HG03558 (cell line): Measurements from ENCODE around the gene PRR29.

ENCODE experiments used
- ATAC-seq: cut with Tn5 transposase; IDR thresholded peaks from one replicate; pipeline ENCODE4 v1.9.1; 2021; ENCODE audit warnings: moderate number of reproducible peaks; ENCODE audit not compliant: unreplicated experiment; ENCODE audit errors: extremely low read depth

Gene PRR29

DNA sequence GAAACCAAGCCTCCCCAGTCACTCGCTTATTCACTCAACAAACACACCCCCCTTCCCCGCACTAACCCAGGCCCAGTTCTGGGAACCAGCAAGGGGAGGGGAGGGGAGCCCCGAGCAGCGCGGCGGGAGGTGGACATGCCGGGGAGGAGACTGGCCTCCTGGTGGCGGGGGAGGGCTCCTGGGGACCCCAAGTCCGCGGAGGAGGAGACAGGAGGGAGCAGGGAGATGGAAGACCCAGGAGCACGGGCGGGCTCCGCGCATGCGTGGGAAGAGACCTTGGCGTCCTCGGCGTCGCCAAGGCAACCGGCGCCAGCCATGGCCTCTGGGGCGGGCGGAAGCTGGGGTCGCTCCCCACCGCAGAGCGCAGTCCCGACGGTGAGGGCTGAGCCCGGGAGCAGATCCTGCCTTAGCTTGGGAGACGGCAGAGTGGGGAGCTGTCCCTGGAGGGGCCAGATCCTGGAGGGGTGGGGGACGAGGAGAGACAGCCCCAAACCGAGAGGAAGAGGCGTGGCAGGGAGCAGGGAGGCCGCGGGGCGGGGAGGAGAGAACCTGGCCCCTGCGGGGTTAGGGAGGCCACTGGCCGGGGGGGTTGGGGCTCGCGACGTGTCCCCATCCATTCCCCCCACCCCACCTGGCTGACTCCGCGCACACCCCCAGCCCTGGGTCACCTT is at the start of gene PRR29:
PRR29 (plus strand) TSS at position 302 of the 671 bp plus-strand sequence; CDS start at position 316, 14 bp downstream.
- ATAC-seq: no peak

DNA sequence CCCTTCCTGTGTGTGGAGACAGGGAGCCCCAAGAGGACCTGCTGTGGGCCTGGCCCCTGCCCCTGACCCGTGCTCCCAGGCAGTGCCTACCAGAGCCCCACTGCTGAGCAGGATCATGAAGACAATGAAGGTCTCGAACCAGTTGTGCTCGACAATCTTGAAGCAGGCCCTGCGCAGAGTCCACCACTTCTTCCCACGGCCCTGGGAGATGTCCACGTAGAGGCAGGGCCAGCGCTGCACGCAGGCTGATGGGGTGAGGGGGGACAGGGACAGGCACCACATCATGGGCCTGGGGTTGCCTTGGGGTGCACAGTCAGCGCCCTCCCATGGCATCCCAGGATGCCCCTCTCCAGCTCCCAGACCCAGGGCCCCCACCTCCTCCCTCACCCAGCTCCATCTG is 49.6 kb upstream of the PRR29 start:
- no peak for ATAC-seq

- ATAC-seq: no peak
Measured at GRCh38 chr17:63949576-63950250, 48.4 kb upstream of the PRR29 start.

- no peak for ATAC-seq
Measured at GRCh38 chr17:63950940-63951907, 46.9 kb upstream of the PRR29 start.

DNA sequence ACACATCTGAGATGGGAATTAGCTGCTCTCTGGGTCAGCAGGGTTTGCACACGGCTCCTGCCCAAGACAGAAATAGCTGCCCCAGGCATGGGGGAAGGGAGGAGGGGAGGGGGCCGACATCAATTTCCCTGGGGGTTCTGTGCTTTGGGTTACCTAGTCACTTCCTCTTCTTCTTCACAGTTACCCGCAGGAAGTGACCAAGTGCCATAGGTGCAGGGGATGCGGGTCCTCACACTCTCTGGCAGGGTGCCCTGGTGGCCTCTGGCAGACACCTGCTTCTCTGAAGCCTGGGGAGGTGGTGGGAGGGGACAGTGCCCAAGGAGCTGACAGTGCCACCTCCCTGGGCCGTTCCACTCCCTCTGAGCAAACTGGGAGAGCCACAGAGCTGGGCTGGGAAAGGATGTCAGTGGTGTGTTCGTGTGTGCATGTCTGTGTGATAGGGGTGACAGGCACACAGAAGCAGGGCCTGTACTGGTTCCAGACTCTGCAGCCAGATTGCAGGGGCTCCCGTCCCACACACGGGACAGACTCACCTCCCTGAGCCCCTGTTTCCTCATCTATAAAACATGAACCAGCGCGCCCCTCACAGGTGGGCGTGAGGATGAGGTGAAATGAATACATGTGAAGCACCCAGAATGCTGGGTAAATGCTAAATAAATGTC is 43.6 kb upstream of the PRR29 start:
- no peak for ATAC-seq

DNA sequence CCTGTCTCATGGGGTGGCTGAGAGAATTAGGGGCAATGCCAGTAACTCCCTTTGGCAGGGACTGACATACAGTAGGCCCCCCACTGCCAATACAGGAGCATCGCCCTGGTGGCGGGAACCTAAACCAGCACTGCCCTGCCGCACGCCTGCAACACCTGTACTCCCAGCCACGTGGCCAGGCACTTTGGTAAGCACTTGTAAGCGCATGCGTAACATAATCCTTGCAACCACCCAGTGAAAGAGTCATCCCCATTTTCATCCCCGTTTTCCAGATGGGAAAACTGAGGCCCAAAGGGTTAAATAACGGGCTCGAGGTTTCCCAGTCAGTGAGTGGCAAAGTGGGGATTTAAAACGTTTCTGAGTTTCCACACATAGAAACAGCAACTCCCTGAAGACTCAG is 42.9 kb upstream of the PRR29 start:
- no peak for ATAC-seq

- no peak for ATAC-seq
Measured at GRCh38 chr17:63955791-63956190, 42.4 kb upstream of the PRR29 start.

DNA sequence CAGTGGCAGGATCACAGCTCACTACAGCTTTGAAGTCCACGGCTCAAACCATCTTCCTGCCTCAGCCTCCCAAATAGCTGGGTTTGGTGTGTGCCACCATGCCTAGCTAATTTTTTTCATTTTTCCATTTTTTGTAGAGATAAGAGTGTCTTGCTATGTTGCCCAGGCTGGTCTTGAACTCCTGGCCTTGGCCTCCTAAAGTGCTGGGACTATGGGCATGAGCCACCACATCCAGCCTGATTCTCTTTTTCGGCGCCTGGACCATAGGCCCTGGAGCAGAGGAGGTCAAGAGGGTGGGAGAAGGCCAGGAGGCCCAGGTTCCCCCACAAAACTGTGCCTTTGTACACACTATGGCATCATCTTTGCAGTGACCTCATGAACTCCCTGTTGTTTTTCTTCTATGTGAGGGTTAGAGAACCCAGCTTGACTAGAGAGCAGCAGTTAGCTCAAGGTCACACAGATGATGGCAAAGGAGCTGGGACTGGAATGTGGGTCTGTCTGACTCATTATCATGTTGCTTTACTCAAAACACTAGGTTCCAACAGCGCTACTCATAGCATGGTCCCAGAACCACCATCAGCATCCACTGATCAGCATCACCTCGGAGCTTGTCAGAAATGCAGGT is 41.7 kb upstream of the PRR29 start:
- ATAC-seq: no peak

DNA sequence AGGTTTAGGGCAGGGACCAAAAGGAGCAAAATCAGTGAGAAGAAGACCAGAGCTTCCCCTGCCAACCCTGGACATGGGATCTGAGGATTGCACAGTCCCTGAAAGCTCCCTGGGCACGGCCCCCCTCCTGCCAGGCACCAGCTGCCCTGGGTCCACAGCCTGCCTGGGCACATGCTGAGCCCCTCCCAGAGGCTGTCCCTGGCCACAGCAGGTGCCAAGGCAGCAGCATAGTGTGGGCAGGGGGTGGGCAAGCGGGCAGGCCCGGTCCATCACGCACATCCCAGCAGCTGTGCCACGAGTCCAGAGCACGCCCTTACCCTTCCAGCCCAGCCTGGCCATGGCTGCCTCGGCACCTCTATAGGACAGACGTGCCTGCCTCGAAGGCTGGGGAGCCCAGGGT is 38.1 kb upstream of the PRR29 start:
- ATAC-seq: no peak

- no peak for ATAC-seq
Measured at GRCh38 chr17:63960430-63960829, 37.7 kb upstream of the PRR29 start.

DNA sequence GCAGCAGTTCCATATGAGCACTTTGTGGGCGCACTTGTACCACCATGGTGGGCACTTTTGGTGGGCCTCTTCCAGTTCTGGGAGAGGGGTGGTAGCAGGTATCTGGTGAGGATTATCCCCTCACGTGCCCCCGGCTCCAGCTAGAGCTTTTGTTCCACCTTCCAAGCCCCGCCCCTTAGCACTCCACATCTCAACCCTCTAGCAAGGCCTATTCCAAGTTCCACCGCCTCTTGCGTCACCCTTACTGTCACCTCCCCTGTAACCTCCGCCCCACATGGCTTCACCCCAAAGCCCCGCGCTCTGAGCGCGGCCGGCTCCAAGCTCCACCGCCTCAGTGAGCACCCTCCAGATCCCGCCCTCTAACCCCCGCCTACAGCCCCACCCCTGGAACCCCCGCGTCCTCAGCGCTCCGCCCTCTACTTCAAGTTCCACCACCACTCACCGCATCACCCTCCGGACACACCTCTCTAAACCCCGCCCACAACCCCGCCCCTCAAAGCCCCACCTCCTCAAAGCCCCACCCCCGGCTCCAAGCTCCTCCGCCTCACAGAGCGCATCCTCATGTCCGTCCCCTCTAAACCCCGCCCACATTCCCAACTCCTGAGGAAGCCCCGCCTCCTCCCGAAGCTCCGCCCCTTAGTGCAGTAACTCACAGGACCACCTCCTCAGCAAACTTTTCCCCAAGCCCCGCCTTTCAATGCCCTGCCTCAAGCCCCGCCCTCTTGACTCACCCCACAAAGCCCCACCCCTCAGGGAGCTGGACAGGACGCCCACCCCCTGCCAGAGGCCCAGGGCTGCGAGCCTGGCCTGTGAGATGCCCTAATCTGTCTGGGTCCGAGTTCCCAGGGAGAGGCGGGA is 36.6 kb upstream of the PRR29 start:
- no peak for ATAC-seq

GRCh38 chr17:63962298-63962744 is 35.8 kb upstream of the PRR29 start:
- ATAC-seq: no peak

- no peak for ATAC-seq
Measured at GRCh38 chr17:63963123-63963522, 35.0 kb upstream of the PRR29 start.

GRCh38 chr17:63966646-63967264 is 31.4 kb upstream of the PRR29 start:
- no peak for ATAC-seq

DNA sequence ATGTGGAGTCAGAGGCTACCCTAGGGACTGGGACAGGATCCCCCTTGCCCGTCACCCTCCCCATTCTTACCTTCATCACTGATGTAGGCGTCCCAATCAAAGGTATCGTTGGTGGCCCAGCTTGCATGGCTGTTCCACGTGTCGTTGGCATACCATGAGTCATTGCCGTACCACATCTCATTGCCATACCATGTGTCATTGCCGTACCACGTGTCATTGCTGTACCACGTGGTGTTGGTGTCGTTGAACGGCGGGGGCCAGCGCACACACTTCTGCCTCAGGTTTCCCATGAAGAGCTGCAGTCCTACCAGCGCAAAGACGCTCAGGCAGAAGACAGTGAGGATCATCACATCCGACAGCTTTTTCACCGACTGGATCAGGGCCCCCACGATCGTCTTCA is 30.2 kb upstream of the PRR29 start:
- ATAC-seq: no peak

DNA sequence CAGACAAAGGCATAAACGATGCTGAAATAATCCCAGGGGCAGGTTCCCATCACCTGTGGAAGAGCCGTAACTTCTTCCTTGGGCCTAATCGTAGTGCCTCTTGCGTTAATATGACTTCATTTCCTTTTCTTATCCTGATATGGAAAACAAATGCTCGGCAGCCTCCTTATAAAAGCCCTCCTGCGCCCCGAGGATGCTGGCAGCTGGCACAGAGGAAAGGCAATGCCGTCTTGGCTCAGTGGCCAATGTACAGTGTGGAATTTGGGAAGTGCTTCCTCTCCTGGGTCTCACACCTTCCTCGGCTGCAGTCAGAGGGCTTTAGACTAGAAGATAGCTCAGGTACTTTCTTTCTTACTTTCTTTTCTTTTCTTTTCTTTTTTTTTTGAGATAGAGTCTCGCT is 28.9 kb upstream of the PRR29 start:
- ATAC-seq: no peak

DNA sequence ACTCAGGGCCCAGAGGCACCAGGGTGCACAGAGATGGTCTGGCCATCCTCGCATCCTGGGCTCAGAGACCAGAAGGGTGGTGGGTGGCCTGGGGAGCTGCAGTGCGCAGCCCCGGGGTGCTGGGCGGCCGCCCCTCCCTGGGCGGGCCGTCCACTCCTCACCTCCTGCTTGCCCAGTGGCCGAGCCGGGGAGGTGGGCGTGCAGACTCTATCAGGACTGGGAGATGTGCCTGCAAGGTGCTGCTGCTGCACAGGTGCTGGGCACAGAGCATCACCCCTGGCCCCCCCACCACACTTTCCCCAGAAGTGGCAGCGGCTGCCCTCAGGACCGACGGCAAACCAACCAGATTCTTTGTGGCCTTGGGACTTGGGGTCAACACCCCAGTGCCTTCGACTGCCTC is 25.4 kb upstream of the PRR29 start, which contains the start of gene SCN4A:
SCN4A (minus strand) TSS at position 123 of the 400 bp plus-strand sequence; CDS start at position 46, 77 bp downstream.
- ATAC-seq: no peak

DNA sequence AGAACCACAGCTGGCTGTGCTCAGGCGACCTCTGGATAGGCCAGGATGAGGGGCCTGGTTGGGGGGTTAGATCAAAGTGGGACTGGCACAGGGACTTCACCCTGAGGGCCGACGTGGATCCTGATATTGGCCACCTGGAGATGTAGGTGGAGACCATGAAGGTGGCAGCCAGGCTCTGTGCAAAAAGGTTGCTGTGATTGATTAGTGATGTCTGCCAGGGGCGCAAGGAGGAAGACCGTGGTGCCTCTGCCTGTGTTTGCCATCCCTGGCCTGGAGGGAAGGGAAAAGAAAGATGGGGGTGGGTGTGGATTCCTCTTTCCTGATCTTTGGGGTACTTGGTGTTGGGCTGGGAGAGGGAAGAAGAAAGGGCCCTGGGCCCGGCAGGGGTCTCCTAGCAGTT is 24.9 kb upstream of the PRR29 start:
- no peak for ATAC-seq
